Natural killer cell (primary cell): Measurements from ENCODE around the gene OSBPL9. TPM values are rescaled to one million over a fixed set of nuclear protein-coding genes. Genes with fewer than 3 reads are reported as not detected.

Source experiments
- ATAC-seq, 3 donors: fragments of 150-1000 bp in 2 of 3; fragments of 200-7000 bp in 1 of 3; cut with Tn5 transposase; 1 replicate in 1 of 3; 2 replicates in 2 of 3; pipeline ENCODE4 v1.10.0; 2021; ENCODE audit warnings: mild to moderate bottlenecking in 2 of 3, moderate library complexity in 2 of 3
- DNase-seq, 2 donors: peaks; one replicate each; pipeline versions ENCODE4 v3.0.0 to v3.0.0-alpha.2; 2013 to 2021; ENCODE audit warnings: mixed read lengths in 1 of 2
- H3K27ac ChIP-seq: one replicate; pipeline ENCODE4 v1.5.1; 2013; ENCODE audit warnings: mild to moderate bottlenecking, low read length
- H3K27me3 ChIP-seq: one replicate; pipeline ENCODE4 v1.6.1; 2013; ENCODE audit warnings: low read length; ENCODE audit not compliant: control insufficient read depth, insufficient read depth
- H3K36me3 ChIP-seq: one replicate; pipeline ENCODE4 v1.6.1; 2013; ENCODE audit warnings: low read length; ENCODE audit not compliant: control insufficient read depth, insufficient read depth
- H3K4me1 ChIP-seq: one replicate; pipeline ENCODE4 v1.6.1; 2013; ENCODE audit warnings: low read length; ENCODE audit not compliant: control insufficient read depth, insufficient read depth
- H3K4me3 ChIP-seq: one replicate; pipeline ENCODE4 v1.5.1; 2013; ENCODE audit warnings: low read length
- H3K9me3 ChIP-seq: one replicate; pipeline ENCODE4 v1.6.1; 2013; ENCODE audit warnings: low read length; ENCODE audit not compliant: control insufficient read depth, insufficient read depth
- H3K27ac Mint-ChIP-seq, 2 donors: one replicate each; pipeline ENCODE4 v1.8.0; 2022; ENCODE audit warnings: mild to moderate bottlenecking in 2 of 2, mixed read lengths in 2 of 2, moderate library complexity in 1 of 2
- H3K27me3 Mint-ChIP-seq, 2 donors: one replicate each; pipeline ENCODE4 v1.8.0; 2022; ENCODE audit warnings: low read depth in 2 of 2, mixed read lengths in 2 of 2
- H3K36me3 Mint-ChIP-seq: one replicate; pipeline ENCODE4 v1.8.0; 2022; ENCODE audit warnings: mixed read lengths
- H3K4me1 Mint-ChIP-seq, 2 donors: one replicate each; pipeline ENCODE4 v1.8.0; 2022; ENCODE audit warnings: mixed read lengths in 2 of 2
- H3K4me3 Mint-ChIP-seq: one replicate; pipeline ENCODE4 v1.8.0; 2022; ENCODE audit warnings: mild to moderate bottlenecking, moderate library complexity, mixed read lengths
- H3K9me3 Mint-ChIP-seq, 2 donors: one replicate each; pipeline ENCODE4 v1.8.0; 2022; ENCODE audit warnings: mixed read lengths in 2 of 2
- CTCF ChIP-seq: fragments of 200-600 bp; IDR thresholded peaks from one replicate; pipeline ENCODE4 v1.8.0; 2022; ENCODE audit warnings: antibody characterized with exemption
- WGBS: methylation state at CpG from one replicate; pipeline ENCODE4 v1.1.7; 2013; ENCODE audit warnings: missing lambda C conversion rate; ENCODE audit not compliant: insufficient coverage; 5-methylcytosine and 5-hydroxymethylcytosine counted together
- intact Hi-C: fragments of 100-400 bp; cut with micrococcal nuclease; formaldehyde crosslinking; loops from one replicate; pipeline ENCODE4 v1.14.2; 2022
- total RNA-seq, 4 donors: library from RNA; stranded (reverse); fragments of 120-200 nt in 1 of 4; gene quantifications; one replicate each; pipeline versions ENCODE4 v1.2.3 to v1.2.4, GENCODE V29; 2013 to 2022

Gene OSBPL9
- total RNA-seq, 3 donors from 2014 or later (not counting 1 experiment from before 2014, with no cell fraction given) = 53.0 to 72.6 (median 62.0) TPM

DNA sequence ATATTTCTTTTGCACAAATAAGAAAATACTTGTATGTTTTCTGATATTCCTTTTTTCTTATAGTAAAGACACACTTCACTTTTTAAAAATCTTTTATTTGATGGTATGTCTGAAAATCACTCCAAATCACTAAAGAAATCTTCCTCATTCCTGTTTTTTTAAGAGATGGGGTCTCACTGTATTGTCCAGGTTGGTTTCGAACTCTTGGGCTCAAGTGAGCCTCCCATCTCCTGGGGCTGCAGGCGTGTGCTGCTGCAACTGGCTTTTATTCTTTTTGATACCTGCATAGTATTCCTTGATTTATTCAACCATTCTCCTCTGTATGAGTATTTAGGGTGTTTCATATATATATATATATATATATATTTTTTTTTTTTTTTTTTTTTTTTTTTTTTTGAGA, 88.1 kb downstream of the OSBPL9 start:
- no peaks in the 10 kb centered on the region for H3K4me1 ChIP-seq
- H3K27me3 ChIP-seq = no peaks in the 10 kb centered on the region
- DNase-seq (no peak), ATAC-seq (no peak)
- 90% methylated on average over 2 of the region's 2 CpGs for WGBS
- no peak for TF ChIP-seq CTCF
- H3K27ac ChIP-seq = no peak overlapping the region
- no peak overlapping the region for H3K4me3 ChIP-seq
- H3K27me3 Mint-ChIP-seq = no peaks in the 10 kb centered on the region
- H3K36me3 Mint-ChIP-seq = no peaks in the 10 kb centered on the region
- intact Hi-C loops = no loop called here
- H3K27ac Mint-ChIP-seq = no peak overlapping the region
- H3K36me3 ChIP-seq = no peaks in the 10 kb centered on the region
- no peak overlapping the region for H3K4me3 Mint-ChIP-seq
- H3K9me3 Mint-ChIP-seq = no peaks in the 10 kb centered on the region
- H3K4me1 Mint-ChIP-seq = peaks cover 9 to 25% of the 10 kb centered on the region in 2 donors
- no peaks in the 10 kb centered on the region for H3K9me3 ChIP-seq

DNA sequence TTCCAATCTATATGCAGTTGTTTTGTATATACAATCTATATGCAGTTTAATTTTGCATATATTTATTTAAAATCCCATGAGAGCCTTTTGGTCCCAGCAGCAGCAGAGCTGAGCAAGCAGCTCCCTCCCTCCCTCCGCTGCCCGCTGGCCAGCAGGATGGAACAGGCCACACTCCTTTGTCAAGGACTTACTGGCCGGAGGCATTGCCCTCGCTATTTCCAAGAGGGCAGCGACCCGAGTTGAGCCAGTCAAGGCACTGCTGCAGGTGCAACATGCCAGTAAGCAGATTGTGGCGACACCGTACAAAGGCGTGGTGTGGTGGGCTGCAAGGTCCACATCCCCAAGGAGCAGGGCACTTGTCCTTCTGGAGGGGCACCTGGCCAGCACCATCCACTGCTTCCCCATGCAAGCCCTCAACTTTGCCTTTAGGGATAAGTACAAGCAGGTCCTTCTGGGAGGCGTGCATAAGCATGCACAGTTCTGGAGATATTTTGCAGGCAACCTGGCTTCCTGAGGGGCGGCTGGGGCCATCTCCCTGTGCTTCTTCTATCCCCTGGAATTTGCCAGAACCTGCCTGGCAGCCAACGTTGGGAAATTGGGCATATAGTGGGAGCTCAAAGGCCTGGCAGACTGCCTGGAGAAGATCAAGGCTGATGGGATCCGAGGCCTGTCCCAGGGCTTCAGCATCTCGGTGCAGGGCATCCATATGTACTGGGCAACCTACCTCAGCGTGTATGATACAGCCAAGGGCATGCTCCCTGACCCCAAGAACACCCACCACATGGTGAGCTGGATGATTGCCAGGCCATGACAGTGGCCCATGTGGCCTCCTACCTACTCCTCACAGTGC, 92.2 kb downstream of the OSBPL9 start:
- Mint-ChIP-seq H3K4me1 (peaks cover 5 to 16% of the 10 kb centered on the region in 2 donors), H3K27ac (no peak overlapping the region), H3K27me3 (no peaks in the 10 kb centered on the region), H3K4me3 (no peak overlapping the region), H3K9me3 (no peaks in the 10 kb centered on the region), H3K36me3 (no peaks in the 10 kb centered on the region)
- Histone ChIP-seq H3K36me3 (no peaks in the 10 kb centered on the region), H3K4me1 (no peaks in the 10 kb centered on the region), H3K4me3 (no peak overlapping the region), H3K27me3 (no peaks in the 10 kb centered on the region), H3K9me3 (no peaks in the 10 kb centered on the region), H3K27ac (no peak overlapping the region)
- DNase-seq (no peak), ATAC-seq (peak in 1 of 3 donors; percentile 35)
- no peak for TF ChIP-seq CTCF
- WGBS = 95% methylated on average over 15 of the region's 15 CpGs
- intact Hi-C loops = no loop called here

DNA sequence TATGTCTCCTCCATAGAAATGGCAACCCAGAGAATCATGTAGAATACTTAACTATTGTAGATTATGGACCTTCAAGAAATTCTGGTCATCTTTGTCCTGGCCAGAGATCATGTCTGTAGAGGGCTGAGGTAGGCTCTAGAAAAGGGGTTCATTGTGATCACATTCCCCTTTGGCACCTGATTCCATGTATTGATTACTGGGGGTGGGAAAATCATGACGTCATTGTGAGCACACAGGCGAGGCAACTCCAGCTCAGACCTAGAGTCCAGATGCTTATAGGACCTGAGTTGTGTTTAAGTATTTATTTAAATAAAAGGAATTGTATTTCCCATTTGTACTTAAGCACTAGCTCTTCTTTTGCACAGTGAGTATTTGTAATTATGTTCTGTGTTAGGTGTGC, 93.1 kb downstream of the OSBPL9 start:
- Mint-ChIP-seq H3K4me3 (no peak overlapping the region), H3K36me3 (no peaks in the 10 kb centered on the region), H3K27me3 (no peaks in the 10 kb centered on the region), H3K27ac (no peak overlapping the region), H3K9me3 (no peaks in the 10 kb centered on the region), H3K4me1 (peaks cover 5 to 11% of the 10 kb centered on the region in 2 donors)
- Histone ChIP-seq H3K4me1 (no peaks in the 10 kb centered on the region), H3K36me3 (no peaks in the 10 kb centered on the region), H3K27ac (no peak overlapping the region), H3K9me3 (no peaks in the 10 kb centered on the region), H3K4me3 (no peak overlapping the region), H3K27me3 (no peaks in the 10 kb centered on the region)
- ATAC-seq (no peak), DNase-seq (no peak)
- no peak for TF ChIP-seq CTCF
- intact Hi-C loops = no loop called here
- 90% methylated on average over 2 of the region's 2 CpGs for WGBS
